Ovary (tissue), 9 donors: ENCODE data around the gene ARIH2. TPM values are rescaled to one million over a fixed set of nuclear protein-coding genes. Genes with fewer than 3 reads are reported as not detected.

Experiments used
- DNase-seq, 5 donors: peaks; one replicate each; pipeline ENCODE4 v3.0.0-alpha.2; 2019 to 2020
- H3K27ac ChIP-seq, 2 donors: fragments of 200-600 bp; one replicate each; pipeline versions ENCODE4 v1.5.1 to v1.8.0; 2019 to 2022
- H3K27me3 ChIP-seq: fragments of 200-600 bp; one replicate; pipeline ENCODE4 v1.8.0; 2022
- H3K36me3 ChIP-seq: fragments of 200-600 bp; sonication (generic); one replicate; pipeline ENCODE4 v1.5.1; 2019
- H3K4me1 ChIP-seq: one replicate; pipeline ENCODE4 v1.8.1; 2013; ENCODE audit warnings: mild to moderate bottlenecking, moderate library complexity; ENCODE audit not compliant: insufficient read depth
- H3K4me3 ChIP-seq: fragments of 200-600 bp; sonication (generic); one replicate; pipeline ENCODE4 v1.5.1; 2017
- H3K9me3 ChIP-seq, 2 donors: fragments of 200-600 bp in 1 of 2; sonication (generic) in 1 of 2; one replicate each; pipeline versions ENCODE4 v1.5.1 to v1.8.1; 2013 to 2019; ENCODE audit warnings: mild to moderate bottlenecking in 1 of 2, moderate library complexity in 1 of 2
- EP300 ChIP-seq: sonication (generic); formaldehyde crosslinking; IDR thresholded peaks from one replicate; pipeline ENCODE4 v1.6.1; 2017; ENCODE audit warnings: antibody characterized with exemption
- POLR2A ChIP-seq: fragments of 450-650 bp; IDR thresholded peaks from one replicate; pipeline ENCODE4 v1.6.1; 2017; ENCODE audit warnings: antibody characterized with exemption, mild to moderate bottlenecking, moderate library complexity
- WGBS, 3 donors: extraction: QIAGEN DNeasy Blood & Tissue Kit in 1 of 3; methylation state at CpG; one replicate each; pipeline versions ENCODE4 v1.1.5 to v1.1.7; 2013 to 2017; 5-methylcytosine and 5-hydroxymethylcytosine counted together
- intact Hi-C, 4 donors: fragments of 100-400 bp; cut with DNase I; formaldehyde crosslinking; loops; one replicate each; pipeline versions ENCODE4 v1.11.0 to v1.15.1; 2022 to 2023
- polyA plus RNA-seq, 2 donors: library from polyadenylated mRNA; stranded (reverse); fragments of 200-250 nt in 1 of 2; fragments of 350-450 nt in 1 of 2; fragmentation: Illumina TruSeq in 1 of 2; extraction: RNeasy Lipid Tissue Mini Kit (QIAGEN cat#74804) in 1 of 2; gene quantifications; one replicate each; pipeline ENCODE4 v1.2.3, GENCODE V29; 2013 to 2014
- total RNA-seq, 7 donors: library from RNA; depleted of rRNA in 2 of 7; stranded (reverse); fragments of >200 nt in 2 of 7; fragmentation: NEBNext Ultra II Directional in 3 of 7; extraction: Animal tissue kit (Norgen Biotek cat#: 25700) in 3 of 7; gene quantifications; one replicate each; pipeline versions ENCODE4 v1.1.0 to v1.2.4, GENCODE V29; 2016 to 2023
- TF ChIP-seq, protein P1 (sequence below), 3 donors: fragments of 450-650 bp in 2 of 3; fragments of 200-600 bp in 1 of 3; IDR thresholded peaks; one replicate each; pipeline versions ENCODE4 v1.5.1 to v1.8.0; 2016 to 2022; ENCODE audit warnings: antibody characterized with exemption in 3 of 3, mild to moderate bottlenecking in 1 of 3
- donor health status: DM: no; HTN: no; CAD: no; lungs with moderate emphysema.
- donor health status: DM: no; HTN: no; CAD: no.
- donor health status: Bipolar disorder and iron deficiency.
- donor health status: DM: yes; HTN: yes; CAD: no.
- donor health status: DM: no; HTN: no; CAD: no.
- donor health status: DM: yes; HTN: yes; CAD: no.

ARIH2 gene
- total and polyA plus RNA-seq, 9 donors: 39.6 to 95.7 (median 72.0) TPM

DNA sequence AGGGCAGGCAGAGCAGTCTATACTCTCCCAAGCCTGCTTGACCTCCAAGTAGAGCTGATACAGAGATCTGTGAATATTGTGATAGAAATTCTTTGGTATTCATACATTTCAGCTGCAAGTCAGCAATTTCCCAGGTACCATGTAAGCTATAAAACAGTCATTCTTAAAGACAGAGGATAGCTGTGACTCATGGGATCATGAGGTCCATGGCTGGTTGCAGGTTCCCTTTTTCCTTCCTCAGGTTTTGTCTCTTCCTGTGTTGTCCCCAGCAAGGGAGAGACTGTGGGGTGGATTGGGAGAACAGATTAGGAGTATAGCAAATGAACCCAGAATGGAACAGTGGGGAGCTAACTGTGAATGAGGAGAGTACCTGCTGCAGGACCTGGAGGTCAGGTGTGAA lies 66.0 kb downstream of the ARIH2 start:
- Histone ChIP-seq H3K27me3 (no peaks in the 10 kb centered on the region), H3K9me3 (no peaks in the 10 kb centered on the region), H3K36me3 (no peaks in the 10 kb centered on the region), H3K27ac (no peak overlapping the region), H3K4me1 (peaks cover 3% of the 10 kb centered on the region), H3K4me3 (no peak overlapping the region)
- intact Hi-C loops: loop anchor here in 2 of 4 donors (5.0 to 10.0 kb wide), 2 partner anchors 110 to 463 kb away; partner anchors contain the start of gene QRICH1 (in 1 of the 2)
- DNase-seq: no peak
- TF ChIP-seq, protein P1, sequence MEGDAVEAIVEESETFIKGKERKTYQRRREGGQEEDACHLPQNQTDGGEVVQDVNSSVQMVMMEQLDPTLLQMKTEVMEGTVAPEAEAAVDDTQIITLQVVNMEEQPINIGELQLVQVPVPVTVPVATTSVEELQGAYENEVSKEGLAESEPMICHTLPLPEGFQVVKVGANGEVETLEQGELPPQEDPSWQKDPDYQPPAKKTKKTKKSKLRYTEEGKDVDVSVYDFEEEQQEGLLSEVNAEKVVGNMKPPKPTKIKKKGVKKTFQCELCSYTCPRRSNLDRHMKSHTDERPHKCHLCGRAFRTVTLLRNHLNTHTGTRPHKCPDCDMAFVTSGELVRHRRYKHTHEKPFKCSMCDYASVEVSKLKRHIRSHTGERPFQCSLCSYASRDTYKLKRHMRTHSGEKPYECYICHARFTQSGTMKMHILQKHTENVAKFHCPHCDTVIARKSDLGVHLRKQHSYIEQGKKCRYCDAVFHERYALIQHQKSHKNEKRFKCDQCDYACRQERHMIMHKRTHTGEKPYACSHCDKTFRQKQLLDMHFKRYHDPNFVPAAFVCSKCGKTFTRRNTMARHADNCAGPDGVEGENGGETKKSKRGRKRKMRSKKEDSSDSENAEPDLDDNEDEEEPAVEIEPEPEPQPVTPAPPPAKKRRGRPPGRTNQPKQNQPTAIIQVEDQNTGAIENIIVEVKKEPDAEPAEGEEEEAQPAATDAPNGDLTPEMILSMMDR (IDR thresholded peaks at IDR 0.05): no peak
- no peak for TF ChIP-seq EP300
- TF ChIP-seq POLR2A: no peak

DNA sequence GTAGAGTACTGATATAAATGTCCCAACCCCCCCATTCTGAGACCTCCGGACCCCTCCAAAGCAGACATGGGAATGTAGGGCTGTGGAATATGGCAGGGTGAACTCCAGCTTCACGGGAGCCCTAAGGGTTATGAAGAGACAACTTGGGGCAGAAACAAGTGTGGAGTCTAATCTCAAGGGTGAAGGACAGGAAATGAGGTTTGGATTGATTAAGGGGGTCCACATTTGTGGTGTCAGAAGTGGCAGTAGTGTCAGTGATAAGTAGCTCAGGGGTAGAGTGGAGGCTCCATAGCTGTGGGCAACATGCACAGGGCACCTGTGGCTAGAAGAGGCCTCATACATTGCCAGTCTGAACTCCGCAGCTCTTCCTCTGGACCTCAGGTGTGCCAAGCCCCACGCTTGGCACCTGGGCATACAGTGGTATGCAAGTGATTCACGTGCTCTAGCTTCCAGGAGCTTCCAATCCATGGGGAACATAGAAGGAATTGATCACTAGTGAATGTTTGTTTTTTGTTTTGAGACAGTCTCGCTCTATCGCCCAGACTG lies 67.3 kb downstream of the ARIH2 start:
- peak in 1 of 5 donors; percentile 17 for DNase-seq
- intact Hi-C loops: loop anchor here in 2 of 4 donors (5.0 to 10.0 kb wide), 2 partner anchors 109 to 461 kb away; partner anchors contain the start of gene QRICH1 (in 1 of the 2)
- WGBS, 3 donors: 84 to 90% (median 84%) methylated on average over 7 of the region's 7 CpGs
- H3K36me3 ChIP-seq: no peaks in the 10 kb centered on the region
- peaks cover 3% of the 10 kb centered on the region for H3K4me1 ChIP-seq
- H3K27me3 ChIP-seq: no peaks in the 10 kb centered on the region
- TF ChIP-seq POLR2A (no peak), EP300 (no peak)
- TF ChIP-seq, protein P1 (IDR thresholded peaks at IDR 0.05): no peak
- H3K4me3 ChIP-seq: no peak overlapping the region
- H3K27ac ChIP-seq: no peak overlapping the region
- H3K9me3 ChIP-seq: no peaks in the 10 kb centered on the region

DNA sequence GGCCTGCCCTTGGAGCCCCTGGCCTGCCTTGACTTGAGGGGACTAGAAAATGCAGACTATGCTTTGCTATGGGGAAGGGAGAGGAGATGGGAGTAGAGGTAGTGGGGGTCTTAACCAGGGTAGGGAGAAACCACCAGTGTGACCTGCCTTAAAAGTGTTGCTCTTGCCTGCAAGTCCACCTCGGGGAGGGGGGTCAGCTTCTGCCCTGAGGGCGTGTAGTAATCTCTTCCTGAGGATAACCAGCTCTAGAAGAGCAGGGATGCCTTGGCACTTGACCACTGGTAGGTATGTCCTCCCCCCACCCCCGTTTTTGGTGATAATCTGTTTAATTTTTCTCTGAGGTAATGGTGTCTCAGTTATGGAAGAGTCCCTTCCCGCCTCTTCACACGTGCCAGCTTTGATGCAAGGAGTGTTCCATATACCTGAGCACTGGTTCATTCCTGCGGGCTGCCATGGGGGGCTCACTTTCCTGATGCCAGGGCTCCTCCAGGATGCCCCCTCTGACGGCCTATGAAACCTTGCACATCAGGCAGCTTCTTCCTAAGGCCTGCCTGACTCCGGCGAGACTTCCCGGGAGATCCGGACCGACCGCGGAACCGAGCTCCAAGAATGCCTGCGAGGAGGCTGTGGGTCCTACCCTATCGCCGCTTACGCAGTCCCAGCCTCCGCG lies 70.6 kb downstream of the ARIH2 start:
- Histone ChIP-seq H3K36me3 (no peaks in the 10 kb centered on the region), H3K27me3 (no peaks in the 10 kb centered on the region), H3K27ac (peak overlapping the region; percentile 95 to 96), H3K9me3 (no peaks in the 10 kb centered on the region), H3K4me3 (peak overlapping the region; percentile 68), H3K4me1 (peaks cover 3% of the 10 kb centered on the region)
- peak in 2 of 5 donors; percentile 47 to 62 for DNase-seq
- TF ChIP-seq EP300 (no peak), POLR2A (no peak)
- TF ChIP-seq, protein P1 (IDR thresholded peaks at IDR 0.05): no peak
- WGBS, 3 donors: 0 to 2% (median 1%) methylated on average over 21 of the region's 21 CpGs
- intact Hi-C loops: loop anchor here in 2 of 4 donors (5.0 to 10.0 kb wide), 2 partner anchors 106 to 458 kb away; partner anchors contain the start of gene QRICH1 (in 1 of the 2)

DNA sequence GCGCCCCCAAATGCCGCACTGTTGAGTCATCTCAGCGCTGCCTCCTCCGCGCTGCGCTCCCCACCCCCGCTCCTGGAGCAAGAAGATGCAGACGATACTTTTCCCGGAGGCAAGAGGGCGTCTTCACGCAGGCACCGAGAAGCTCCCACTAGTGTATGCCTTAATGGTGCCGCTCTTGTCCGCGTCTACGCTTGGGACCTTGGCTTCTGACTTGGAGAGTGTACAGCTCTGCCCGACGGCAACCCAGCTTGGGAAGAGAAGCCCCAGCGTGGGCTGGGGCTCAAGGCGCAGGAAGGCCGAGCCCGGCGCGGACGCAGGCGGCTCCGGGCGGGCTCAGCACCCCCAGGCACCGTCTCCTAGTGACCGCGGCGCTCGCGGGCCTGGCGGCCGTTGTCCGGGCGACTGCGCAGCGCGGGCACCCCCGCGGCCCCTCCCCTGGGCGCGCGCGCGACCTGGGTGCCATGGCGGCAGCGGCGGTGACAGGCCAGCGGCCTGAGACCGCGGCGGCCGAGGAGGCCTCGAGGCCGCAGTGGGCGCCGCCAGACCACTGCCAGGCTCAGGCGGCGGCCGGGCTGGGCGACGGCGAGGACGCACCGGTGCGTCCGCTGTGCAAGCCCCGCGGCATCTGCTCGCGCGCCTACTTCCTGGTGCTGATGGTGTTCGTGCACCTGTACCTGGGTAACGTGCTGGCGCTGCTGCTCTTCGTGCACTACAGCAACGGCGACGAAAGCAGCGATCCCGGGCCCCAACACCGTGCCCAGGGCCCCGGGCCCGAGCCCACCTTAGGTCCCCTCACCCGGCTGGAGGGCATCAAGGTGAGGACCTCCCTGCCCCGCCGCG lies 71.4 kb downstream of the ARIH2 start, which contains the start of gene P4HTM:
P4HTM (plus strand) TSS at position 446 of the 840 bp plus-strand sequence; CDS start at position 462, 16 bp downstream.
- peak; percentile 74 for TF ChIP-seq POLR2A
- TF ChIP-seq, protein P1 (IDR thresholded peaks at IDR 0.05): peak; percentile 16 to 73 (median 63)
- no peak for TF ChIP-seq EP300
- intact Hi-C loops: loop anchor here in 3 of 4 donors (2.0 to 10.0 kb wide), 4 partner anchors 17 to 457 kb away; partner anchors contain the start of genes QRICH1 (in 1 of the 3) and WDR6 (in 1 of the 3)
- no peaks in the 10 kb centered on the region for H3K9me3 ChIP-seq

More for the DNA sequence above, 71.4 kb downstream of the ARIH2 start, which contains the start of gene P4HTM:
- DNase-seq: peak; percentile 92 to 95 (median 93)
- peak within 1 kb of the TSS; percentile 95 to 96 for H3K27ac ChIP-seq
- no peaks in the 10 kb centered on the region for H3K36me3 ChIP-seq
- no peaks in the 10 kb centered on the region for H3K27me3 ChIP-seq
- 0 to 1% (median 0%) methylated on average over 50 to 91 of the region's 91 CpGs for WGBS, 3 donors
- H3K4me3 ChIP-seq: peak within 1 kb of the TSS; percentile 68
- peaks cover 3% of the 10 kb centered on the region for H3K4me1 ChIP-seq
